Measurements from ENCODE around the gene DONSON.
A peak's percentile ranks its signal among the peaks of the same experiment; 100 is the strongest.
"Not testable (repeated sequence)": the region's sequence is repeated elsewhere in the genome, so short reads cannot be mapped to it uniquely, and the experiment has no call there.

DONSON gene

DNA sequence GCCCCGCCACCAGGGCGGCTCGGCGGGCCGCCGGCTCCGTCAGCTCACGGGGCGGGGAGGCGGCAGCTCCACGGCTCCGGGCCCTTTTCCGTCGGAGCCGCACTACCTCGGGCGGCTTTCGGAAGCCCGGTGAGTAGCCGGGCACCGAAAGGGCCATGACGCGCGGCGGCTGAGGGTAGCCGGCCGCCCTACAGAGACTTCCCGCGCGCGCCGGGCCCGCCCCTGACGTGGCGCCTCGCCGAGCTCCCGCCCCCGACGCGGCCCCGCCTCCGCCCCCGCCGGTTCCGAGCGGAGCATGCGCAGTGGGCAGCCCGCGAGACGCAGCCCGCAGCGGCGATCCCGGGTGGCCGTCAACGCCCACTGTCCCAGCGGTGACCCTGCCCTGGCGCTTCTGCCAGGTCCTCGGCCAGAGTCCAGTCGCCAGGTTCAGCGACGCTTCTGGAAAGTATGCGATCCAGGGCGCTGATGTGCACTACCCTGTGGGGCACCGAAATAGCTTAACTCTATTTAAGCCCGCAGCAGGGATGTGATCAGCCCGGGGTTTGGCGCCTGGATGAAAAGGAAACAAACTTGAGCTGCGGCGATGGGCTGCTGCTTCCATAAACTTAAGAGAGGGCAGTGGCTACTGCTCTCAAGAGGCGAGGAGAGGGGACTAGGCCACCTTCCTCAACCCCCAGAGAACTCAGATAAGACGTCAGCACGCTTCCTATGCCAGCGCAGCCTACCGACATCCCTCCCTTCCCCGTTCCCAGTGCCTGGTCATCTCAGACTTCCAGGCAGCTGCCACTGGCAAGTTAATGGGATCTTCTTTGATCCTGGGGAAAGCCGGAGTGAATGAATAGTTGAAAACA lies at the start of gene DONSON:
Gene DONSON, minus strand, starts transcription at position 200 of the 851 bp plus-strand sequence. Its CDS starts 43 bp downstream, at position 157.
- DNase-seq (ENCODE audit: low read depth, low spot score): peak; percentile 86

- no peak for DNase-seq (ENCODE audit: low read depth, low spot score)
Observed at GRCh38 chr21:33634254-33634653, 45.8 kb upstream of the DONSON start.

DNA sequence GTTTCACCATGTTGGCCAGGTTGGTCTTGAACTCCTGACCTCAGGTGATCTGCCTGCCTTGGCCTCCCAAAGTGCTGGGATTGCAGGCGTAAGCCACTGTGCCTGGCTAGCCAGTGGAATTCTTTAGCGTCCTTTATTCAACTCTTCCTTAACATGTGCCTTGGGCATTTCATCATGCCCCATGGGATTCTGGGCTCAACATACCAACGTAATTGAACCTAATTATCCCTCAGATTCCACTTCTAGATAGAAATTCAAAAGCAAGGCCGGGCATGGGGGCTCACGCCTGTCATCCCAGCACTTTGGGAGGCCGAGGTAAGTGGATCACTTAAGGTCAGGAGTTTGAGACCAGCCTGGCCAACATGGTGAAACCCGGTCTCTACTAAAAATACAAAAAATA lies 37.7 kb upstream of the DONSON start:
- DNase-seq (ENCODE audit: low read depth, low spot score): peak; percentile 55

- no peak for DNase-seq (ENCODE audit: low read depth, low spot score)
Observed at GRCh38 chr21:33622253-33622652, 33.8 kb upstream of the DONSON start.

DNA sequence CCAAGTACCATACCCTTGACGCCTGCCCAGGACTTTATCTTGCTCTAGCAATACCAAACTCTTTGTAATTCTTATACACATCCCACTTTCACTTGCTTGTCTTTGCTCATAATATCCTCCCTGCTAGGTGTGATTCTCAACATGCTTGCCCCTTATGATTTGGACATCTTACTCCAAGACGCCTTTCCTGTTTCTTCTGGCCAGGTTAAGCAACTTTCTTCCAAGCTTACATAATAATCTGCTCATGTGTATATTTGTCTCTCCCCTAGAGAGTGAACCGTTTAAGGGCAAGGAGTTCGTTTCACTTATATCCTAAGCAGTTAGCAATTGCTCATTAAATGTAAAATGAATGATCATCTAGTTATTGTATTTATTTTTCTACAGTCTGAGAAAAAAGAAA lies 31.2 kb upstream of the DONSON start:
- no peak for DNase-seq (ENCODE audit: low read depth, low spot score)

GRCh38 chr21:33618407-33618806 lies 29.9 kb upstream of the DONSON start:
- DNase-seq (ENCODE audit: low read depth, low spot score): peak; percentile 29

- DNase-seq (ENCODE audit: low read depth, low spot score): not testable (repeated sequence)
Observed at GRCh38 chr21:33617565-33617964, 29.1 kb upstream of the DONSON start.

DNA sequence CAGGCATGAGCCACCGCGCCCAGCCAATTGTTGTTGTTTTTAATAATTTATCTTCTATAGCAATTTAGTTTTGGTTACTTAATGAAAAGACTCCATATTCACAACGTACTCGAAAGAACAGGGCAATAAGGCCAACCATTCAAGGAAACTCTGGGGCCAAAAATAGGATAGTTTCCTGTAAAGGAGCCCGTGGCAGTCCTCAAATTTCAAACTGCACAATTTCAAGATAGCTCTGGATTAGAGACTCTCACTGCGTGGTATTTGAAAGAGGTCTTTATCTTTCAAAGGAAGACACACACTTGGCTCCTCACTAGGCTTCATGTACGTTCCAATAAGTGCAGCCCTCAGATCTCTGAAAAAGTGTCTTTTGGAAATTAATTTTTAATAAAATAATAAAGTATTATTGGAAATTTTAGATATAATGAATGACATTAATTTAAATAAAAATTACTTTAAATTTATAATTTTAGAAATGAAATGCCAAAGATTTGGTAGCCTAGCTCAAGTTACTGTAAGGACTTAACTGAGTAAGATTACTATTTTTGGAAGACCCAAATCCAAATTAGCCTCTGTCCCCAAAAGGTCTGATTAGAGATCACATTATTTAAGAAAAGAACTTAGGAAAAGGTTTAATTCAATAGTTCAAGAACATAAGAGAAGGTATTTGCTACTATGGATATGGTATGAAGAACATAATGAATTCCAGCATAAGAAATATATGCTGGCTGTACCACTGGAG lies 22.7 kb upstream of the DONSON start:
- no peak for DNase-seq (ENCODE audit: low read depth, low spot score)

GRCh38 chr21:33608559-33608958 lies 20.1 kb upstream of the DONSON start:
- no peak for DNase-seq (ENCODE audit: low read depth, low spot score)

DNA sequence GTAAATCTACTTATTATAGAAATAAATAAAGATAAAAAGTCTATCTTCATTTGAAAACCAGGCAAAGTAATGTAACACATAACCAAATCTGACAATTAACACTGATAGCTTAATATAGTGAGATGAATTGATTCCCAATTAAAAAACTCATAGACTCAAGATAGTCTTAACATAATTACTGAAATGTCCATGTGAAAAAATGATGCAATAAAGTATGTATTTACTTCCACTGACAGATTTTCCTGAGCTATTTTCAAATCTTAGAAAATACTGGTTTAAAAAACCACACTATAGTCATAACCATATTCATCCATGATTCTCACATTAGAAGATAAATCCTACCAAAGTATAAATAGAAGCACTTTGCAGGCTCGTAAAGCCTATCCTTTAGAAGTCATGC lies 9.6 kb upstream of the DONSON start:
- no peak for DNase-seq (ENCODE audit: low read depth, low spot score)

DNA sequence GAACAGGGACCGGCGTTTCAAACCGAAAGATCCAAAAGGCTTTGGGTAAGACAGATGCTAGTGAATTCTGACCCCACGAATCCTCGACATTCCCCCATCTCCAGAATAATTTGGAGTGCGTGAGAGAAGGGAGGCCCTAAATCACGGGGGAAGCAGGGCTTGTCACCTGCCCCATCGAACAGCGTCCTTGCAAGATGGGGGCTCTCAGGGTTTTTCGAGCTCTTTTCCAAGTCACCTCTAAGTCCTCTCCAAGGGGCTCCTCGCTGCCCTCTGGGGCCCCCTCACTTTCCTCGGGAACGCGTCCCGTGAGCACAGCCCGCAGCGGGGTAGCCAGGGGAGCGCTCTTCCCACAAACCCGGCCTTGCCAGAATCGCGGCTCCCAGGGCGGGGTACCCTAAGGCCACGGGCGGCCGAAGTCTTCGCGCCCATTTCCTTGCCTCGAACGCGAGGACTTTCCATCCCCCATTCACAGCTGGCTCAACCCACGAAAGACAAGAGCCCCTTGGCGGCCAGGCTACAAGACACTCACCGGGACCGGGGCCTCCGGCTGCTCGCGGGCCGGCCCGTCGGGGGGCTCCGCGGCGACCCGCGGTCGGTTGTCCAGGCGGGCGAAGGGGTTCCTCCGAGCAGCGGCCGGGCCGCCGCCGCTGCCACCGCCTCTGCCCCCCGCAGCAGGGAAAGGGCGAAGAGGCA lies 546 bp downstream of the DONSON start:
- peak; percentile 48 for DNase-seq (ENCODE audit: low read depth, low spot score)

GRCh38 chr21:33586927-33587326 lies 1.6 kb downstream of the DONSON start:
- no peak for DNase-seq (ENCODE audit: low read depth, low spot score)

GRCh38 chr21:33584455-33584854 lies 4.0 kb downstream of the DONSON start:
- DNase-seq (ENCODE audit: low read depth, low spot score): no peak

DNA sequence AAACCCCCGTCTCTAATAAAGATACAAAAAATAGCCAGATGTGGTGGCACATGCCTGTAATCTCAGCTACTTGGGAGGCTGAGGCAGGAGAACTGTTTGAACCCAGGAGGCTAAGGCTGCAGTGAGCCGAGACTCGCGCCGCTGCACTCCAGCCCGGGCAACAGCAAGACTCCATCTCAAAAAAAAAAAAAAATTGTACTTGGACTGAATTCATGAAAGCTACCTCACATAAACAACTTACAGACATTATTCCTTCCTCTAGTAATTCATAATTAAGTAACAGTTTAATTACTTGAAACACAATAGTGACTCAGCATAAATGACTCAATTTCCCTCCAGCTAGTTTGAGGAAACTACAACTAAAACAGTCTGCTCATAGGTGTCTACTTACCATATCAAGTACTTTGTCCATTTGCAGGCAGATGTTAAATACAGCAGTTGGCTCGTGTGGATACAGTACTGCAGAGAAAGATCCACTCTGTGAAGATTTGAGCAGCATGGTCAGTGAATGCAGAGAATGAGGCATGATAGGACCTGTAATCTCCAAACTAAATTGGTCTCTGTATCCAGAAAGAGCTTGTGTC lies 9.4 kb downstream of the DONSON start:
- DNase-seq (ENCODE audit: low read depth, low spot score): no peak

GRCh38 chr21:33578214-33578613 lies 10.3 kb downstream of the DONSON start:
- no peak for DNase-seq (ENCODE audit: low read depth, low spot score)

DNA sequence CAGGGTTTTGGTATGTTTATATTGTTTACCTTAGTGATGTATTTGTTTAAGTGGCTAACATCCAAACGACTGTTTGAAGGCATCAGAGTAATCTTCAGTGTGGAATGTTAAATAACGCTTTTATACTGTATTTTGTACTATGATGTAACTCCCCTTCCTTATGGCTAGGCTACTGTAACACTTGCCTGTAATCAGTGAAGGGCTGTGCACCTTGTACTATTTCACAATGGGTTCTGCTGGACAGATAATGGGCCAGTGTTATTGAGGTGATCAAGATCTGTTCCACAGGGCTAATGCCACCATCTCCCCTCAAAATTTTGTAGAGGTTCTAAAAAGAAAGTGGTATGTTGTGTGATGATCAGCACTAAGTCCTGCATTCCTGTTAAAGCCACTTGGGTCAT lies 11.7 kb downstream of the DONSON start:
- not testable (repeated sequence) for DNase-seq (ENCODE audit: low read depth, low spot score)

DNA sequence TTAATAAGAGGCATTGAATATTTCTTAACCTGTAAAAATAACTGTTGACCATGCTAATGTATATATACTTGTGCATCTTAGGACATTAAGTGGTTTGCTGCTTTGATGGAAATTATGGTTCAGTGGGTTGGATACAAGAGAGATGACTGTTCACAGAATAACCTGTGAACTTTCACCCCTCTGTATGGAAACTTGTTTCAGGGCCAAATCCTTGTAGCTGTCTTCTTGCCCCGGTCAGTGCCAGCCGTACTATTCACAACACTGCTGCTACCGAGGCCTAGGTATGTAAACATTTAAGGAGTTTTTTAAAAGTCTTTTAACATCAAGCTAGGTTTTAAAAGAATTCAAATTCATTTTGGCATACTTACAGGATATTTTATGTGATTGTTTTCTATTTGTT lies 16.1 kb downstream of the DONSON start:
- DNase-seq (ENCODE audit: low read depth, low spot score): no peak

DNA sequence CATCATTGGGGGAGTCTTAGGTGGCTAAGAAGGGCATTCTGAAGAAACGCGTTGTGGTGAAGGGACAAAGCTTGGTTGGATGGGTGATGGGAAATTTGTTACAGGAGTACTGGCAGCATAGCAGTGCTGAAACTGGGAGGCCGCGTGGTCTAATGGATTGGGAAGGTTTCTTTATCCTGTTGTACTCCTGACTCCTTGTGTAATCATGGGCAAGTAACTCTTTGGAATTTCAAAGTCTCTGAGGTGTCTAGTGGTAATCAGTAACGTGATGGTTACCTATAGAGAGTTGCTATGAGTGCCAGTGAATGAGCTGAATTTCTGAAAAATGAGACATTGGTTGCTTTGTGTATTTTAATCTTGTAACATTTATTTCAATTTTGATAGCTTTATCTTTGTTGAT lies 18.5 kb downstream of the DONSON start:
- no peak for DNase-seq (ENCODE audit: low read depth, low spot score)

DNA sequence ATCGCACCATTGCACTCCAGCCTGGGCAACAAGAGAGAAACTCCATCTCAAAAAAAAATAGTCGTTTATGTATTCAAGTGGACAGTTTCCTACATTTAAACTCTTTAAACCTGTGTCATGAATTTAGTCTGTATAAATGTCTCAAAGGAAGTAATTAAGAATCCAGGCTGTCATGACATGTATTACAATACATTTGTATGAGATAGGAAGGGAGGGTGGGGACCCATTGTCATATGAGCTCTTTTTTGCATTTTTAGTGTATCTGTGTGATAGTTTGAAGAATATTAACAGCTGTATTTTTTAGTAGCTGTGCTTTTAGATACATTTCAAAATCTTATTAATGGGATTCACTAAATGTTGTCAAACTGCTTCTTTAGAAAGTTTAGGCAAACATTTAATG lies 20.0 kb downstream of the DONSON start:
- DNase-seq (ENCODE audit: low read depth, low spot score): no peak

DNA sequence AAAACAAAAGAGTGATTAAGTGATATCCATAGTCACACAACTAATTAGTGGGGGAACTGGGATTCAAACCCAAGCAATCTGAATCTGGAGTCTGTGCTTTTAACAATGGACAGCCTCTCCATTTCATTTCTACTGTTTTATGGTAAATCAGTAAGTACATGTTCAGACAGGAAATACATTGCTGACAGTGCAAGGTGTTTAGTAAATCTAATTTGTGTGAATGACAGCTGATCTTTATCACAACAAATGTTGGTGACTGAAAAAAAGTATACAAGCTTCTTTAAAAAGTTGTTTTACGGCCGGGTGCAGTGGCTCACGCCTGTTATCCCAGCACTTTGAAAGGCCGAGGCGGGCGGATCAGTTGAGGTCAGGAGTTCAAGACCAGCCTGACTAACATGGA lies 20.6 kb downstream of the DONSON start:
- DNase-seq (ENCODE audit: low read depth, low spot score): no peak

DNA sequence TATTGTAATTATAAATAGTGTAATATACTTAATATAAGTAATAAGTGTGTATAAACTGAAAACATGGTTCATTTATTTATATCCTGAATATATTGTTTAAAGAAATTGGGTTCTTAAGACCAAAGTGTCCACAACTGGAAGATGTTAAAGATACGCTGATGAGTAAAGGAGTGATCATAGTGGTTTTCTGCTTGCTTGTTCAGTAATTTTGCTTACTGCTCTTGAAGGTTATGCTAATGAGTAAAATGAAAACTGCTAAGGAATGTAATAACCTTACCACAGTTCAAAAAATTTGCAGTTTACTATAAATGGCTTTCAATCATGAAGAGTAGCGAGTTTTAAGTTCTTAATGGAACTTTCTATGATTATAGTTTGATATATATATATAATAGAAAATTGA lies 22.0 kb downstream of the DONSON start:
- no peak for DNase-seq (ENCODE audit: low read depth, low spot score)

DNA sequence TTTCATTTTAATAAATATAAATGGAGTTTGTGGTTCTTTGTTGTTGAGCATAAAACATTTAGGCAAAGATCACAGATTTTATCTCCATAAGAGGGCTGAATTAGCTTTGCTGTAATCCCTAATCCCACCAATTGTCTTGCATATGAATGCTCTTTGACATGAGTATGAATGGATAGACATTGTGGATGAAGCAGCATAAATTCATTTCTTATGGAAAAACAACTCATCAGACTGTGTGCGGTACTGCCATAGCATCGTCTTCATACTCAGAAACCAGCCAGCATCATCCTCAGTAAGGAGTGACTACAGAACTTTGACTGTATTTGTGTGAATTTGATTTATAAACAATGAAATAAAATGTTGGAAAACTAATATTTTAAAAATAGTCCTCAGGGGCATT lies 26.1 kb downstream of the DONSON start:
- no peak for DNase-seq (ENCODE audit: low read depth, low spot score)
